HG02981 (cell line): ENCODE results near the gene TMEM131L.
"Not testable (repeated sequence)": the region's sequence is repeated elsewhere in the genome, so short reads cannot be mapped to it uniquely, and the experiment has no call there.

Experiments
- ATAC-seq: cut with Tn5 transposase; IDR thresholded peaks from one replicate; pipeline ENCODE4 v1.9.1; 2021; ENCODE audit warnings: mild to moderate bottlenecking, moderate library complexity; ENCODE audit not compliant: unreplicated experiment

The TMEM131L gene

DNA sequence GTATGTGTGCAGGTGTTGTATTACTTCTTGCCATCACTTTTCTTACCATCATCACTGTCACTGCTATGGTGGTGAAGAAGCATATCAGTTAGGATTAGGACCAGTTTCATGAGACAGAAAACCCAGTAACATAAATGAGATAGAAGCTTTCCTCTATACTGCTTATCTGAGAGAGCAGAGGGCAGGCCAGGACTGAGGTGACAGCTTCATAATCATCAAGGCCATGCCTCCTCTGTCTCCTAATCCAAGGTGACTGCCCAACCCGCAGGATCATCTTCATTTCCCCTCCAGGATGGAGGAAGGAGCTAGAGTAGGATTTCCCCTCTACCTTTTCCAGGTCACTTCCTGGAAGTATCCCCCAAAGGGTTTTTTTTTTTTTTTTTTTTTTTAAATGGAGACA lies 35.4 kb downstream of the TMEM131L start:
- ATAC-seq: no peak

DNA sequence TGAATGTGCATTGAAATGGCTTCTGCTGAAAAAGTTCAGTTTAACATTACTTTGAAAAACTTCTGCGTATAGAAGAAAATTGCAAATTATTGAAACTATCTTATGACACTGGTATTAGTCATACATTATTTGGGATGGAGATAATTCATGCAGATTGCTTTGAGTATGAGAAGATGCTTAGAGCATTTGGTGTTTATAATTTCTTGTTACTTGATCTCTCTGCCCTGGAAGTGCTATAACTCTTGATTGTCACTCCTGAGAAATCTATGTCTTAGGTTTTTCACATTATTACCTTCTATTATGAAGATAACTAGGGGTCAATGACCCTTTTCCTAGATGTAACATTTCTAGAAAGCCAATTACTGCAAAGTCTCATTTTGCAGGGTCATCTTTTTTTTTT lies 36.4 kb downstream of the TMEM131L start:
- ATAC-seq: no peak

DNA sequence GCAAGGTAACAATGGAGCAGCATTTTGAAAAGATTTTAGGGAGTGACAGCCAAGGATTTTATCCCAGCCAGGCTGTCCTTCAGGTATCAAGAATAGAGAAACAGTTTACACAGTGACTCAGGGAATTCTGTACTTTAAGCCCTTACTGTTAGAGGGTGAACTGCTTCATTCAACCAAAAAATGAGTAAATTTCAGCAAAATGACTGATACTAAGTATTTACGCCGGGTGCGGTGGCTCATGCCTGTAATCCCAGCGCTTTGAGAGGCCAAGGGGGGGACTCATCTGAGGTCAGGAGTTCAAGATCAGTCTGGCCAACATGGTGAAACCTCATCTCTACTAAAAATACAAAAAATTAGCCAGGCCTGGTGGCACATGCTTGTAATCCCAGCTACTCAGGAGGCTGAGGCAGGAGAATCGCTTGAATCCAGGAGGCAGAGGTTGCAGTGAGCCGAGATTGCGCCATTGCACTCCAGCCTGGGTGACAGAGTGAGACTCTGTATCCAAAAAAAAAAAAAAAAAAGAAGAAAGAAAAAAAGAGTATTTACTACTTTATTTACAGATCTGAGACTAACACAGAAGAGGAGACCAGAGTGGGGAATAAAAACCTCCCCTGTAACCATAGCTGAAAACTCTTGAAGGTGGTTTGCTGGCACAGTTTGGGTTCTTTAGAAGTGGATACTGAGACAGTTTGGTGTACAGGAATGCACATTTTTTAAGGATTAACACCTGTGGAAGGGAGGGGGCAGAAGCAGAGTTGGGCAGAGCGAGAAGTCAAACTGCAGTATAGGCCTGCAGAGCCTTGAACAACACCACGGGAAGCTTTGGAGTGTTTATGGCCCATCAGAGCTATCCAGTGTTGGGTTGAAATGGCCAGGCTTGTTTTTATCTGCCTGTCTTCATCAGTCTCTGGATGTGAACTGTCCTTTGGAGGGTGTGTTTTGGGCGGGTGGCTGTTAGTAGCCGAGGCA lies 40.5 kb downstream of the TMEM131L start:
- ATAC-seq: no peak

DNA sequence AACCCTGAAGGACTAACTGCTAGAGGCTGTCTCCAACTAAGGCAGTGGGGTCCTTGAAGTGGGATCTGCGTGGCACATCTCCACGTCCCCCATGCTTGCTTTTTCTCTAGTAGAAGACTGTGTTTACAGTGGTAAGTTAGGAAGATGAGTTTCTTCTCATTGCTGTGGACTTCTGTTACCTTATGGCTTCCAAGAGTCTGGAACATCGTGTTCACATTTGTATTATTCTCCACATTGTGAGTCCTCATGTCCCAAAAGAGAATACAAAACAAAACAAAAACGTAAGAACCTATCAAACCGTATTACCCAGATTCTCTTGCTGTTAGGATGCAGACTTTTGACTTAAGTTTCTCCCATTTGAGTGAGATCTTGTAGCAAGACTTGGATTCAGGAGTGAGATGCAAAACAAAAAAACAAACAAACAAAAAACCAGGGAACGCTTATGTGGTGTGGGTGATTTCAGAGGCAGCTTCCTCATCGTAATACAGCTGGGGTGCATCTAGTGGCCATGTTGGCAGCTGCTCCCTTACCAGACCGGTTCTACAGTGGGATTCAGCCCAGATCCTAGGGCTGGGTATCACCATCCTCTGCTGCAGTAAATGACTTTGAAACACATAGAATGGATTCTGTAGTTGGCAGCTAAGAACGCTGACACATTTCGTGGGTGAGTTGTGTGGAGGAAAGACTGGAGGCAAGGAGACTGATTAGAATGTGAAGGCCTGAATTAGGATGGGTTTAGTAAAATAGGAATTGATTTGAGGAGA lies 41.3 kb downstream of the TMEM131L start:
- ATAC-seq: no peak

DNA sequence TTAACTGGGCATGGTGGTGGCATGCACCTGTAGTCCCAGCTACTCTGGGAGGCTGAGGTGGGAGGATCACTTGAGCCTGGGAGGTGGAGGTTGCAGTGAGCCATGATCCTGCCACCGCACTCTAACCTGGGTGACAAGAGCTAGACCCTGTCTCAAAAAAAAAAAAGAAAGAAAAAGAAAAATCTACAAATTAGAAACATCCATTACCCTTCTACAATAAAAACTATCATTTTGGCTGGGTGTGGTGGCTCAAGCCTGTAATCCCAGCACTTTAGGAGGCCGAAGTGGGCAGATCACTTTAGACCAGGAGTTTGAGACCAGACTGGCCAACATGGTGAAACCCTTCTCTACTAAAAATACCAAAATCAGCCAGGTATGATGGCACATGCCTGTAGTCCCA lies 43.1 kb downstream of the TMEM131L start:
- ATAC-seq: not testable (repeated sequence)

DNA sequence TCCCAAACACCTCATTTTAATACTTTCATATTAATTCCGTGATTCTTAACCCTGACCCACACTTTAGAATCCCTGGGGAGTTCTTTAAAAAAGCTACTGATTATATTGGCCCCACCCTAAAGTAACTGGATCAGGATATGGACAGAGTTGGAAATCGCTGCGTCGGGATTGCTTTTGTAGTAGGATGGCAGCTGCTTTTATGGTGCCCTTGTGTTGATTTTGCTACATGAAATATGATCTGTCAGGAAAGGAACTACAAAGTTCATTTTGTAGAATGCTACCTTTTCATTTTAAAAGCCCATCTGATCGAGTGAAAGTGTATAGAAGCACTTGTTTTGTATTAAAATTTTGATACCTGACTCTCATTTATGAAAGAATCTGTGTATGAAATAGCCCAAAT lies 43.6 kb downstream of the TMEM131L start:
- no peak for ATAC-seq

DNA sequence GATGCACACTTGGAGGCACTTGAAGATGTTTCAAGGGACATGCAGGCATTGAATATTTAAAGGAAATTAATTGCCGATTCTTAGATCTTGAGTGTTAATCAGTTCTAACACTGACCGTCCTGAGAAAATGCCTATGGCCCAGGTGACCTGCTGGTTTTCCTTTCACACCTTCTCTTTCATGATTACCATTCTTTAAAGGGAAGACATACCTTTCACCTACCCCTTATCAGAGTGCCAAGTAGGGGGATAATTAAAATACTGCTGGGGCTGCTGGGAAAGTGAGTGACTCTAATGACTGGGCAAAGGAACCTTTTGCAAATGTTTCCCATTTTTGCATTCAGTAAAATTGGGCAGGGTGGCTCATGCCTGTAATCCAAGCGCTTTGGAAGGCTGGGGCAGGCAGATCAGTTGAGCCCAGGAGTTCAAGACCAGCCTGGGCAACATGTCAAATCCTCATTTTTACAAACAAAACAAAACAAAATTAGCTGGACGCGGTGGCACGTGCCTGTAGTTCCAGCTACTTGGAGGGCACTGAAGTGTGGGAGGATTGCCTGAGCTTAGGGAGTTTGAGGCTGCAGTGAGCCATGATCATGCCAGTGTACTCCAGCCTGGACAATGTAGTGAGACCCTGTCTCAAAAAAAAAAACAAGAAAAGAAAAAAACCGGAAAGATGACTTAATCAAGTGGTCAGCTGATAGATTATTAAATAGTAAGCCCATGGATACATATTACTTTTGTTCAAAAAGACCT lies 44.3 kb downstream of the TMEM131L start:
- ATAC-seq: no peak

DNA sequence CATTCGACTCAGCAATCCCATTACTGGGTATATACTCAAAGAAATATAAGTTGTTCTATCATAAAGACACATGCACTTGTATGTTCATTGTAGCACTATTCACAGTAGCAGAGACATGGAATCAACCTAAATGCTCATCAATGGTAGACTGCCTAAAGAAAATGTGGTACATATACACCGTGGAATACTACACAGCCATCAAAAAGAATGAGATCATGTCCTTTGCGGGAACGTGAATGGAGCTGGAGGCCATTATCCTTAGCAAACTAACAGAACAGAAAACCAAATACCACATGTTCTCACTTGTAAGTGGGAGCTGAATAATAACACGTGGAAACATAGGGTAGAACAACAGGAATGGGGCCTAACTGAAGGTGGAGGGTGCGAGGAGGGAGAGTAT lies 44.9 kb downstream of the TMEM131L start:
- no peak for ATAC-seq

DNA sequence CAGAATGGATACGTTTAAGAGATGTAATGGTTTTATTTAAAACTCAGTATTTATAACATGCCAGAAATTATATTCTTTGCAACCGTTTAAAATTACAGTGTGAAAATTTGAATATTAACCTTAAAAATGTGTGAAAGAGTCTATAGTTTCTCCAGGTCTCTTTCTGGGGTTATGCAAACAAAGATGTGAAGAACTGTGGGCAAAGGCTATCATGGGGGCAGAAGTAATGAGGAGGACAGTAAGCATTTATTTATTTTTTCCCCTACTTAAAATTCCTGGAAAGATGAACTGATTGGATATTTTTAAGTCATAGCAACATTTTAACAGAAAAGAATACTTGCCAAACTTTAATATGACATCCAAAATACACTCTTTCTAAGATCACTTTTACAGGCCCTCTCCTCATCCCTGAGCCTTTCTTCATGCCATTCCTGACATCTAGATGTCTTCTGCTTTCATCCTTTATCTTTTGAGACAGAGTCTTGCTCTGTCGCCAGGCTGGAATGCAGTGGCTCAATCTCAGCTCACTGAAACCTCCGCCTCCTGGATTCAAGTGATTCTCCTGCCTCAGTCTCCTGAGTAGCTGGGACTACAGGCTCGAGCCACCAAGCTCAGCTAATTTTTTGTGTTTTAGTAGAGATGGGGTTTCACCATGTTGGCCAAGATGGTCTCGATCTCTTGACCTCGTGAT lies 46.1 kb downstream of the TMEM131L start:
- ATAC-seq: no peak

DNA sequence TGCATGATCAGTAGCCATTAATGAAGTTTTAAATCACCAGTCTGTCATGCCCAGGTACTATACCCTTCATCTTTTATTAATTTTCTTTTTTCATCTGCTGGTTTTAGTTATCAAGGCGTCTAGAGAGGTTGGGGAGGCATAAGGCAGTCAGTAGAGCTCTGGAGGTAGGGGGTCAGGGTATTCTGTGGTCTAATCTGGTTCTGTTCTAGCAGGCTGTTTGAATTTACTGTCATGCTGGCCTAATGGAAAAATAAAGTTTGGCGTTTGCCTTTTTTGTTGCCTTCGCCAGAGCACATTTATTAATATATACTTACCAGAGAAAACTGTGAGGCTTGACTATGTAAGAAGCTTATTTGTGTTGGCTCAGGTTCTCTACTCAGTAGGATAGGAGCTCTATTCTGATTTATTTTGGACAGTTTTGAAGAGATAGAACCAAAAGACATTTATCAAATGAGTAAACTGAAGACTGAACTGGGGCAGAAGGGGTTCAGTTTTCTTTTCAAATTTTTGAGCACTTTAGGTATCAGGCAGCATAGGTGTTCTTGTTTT lies 46.9 kb downstream of the TMEM131L start:
- no peak for ATAC-seq

DNA sequence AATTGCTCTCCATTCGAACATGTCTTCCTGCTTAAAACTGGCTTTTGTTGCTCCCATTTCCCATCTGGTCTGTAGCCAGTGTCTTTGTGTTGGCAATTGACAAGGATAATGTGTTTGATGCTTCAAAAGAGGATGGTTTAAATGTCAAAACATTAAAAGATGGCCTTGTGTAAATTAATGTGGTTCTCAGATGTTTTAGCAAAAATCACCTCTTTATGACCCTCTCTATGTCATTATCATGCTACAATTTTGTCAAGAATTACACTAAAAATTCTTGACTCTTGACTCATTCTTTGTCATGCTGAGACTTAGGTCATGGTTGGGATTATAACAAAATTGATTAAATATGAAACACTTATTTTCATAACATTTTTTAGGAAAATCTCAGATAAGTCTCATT lies 47.4 kb downstream of the TMEM131L start:
- no peak for ATAC-seq

DNA sequence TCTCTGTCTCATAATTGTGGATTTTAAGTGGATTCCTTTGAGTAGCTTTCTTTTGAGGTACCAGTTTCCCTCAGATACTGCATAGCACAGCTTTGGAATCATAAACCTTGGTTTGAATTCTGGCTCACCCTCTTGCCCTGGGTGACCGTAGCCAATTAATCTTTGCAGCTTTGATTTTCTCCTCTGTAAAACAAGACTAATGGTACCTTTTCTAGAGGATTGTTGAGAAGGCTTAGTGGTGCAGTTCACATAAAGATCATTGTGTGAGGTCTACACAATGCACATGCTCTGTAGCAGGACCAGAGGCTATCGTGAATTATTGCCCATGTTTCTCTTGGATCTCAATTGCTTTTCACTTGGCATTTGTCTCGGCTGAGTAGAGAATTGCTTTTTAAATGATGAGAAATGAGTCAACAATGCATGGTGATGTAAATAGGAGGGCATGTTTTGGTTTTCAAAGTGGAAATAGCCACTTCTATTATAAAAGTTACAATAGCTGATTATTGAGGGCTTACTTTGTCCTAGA lies 47.9 kb downstream of the TMEM131L start:
- no peak for ATAC-seq

DNA sequence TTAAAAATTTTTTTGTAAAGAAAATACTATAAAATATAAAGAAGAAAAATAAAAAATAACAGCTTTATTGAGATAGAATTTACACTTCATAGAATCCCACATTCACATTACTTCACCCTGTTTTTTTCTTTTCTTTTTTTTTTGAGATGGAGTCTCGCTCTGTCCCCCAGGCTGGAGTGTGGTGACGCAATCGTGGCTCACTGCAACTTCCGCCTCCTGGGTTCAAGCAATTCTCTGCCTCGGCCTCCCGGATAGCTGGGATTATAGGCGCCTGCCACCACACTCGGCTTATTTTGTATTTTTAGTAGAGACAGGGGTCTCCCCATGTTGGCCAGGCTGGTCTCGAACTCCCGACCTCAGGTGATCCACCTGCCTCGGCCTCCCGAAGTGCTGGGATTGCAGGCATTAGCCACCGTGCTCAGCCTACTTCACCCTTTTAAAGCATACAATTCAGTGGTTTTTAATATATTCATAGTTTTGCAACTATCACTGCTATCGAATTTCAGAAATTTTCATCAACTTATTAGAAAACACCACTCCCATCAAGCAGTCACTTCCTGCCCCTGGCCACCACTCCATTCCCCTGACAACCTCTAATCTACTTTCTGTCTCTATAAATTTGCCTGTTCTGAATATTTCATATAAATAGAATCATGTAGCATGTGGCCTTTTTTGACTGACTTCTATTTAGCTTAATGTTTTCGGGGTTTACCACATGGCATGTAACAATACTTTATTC lies 48.7 kb downstream of the TMEM131L start:
- no peak for ATAC-seq

DNA sequence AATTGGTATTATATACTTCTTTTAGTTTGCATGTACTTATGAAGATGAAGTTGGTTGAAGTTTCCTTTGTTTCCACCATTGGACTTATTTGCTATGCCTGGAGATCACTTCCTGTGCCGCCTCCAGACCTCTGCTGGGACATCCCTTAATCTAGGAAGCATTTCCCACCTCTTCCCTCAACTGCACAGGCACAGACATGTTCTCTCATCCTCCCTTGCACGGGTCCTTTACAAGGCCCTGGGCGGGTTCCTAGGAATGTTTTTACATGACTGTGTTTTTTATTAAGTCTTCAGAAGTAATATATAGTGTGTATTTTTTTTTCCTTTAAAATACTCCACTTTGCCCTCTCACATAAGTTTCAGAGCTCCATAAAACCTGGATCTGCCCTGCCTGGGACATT lies 51.0 kb downstream of the TMEM131L start:
- ATAC-seq: no peak

DNA sequence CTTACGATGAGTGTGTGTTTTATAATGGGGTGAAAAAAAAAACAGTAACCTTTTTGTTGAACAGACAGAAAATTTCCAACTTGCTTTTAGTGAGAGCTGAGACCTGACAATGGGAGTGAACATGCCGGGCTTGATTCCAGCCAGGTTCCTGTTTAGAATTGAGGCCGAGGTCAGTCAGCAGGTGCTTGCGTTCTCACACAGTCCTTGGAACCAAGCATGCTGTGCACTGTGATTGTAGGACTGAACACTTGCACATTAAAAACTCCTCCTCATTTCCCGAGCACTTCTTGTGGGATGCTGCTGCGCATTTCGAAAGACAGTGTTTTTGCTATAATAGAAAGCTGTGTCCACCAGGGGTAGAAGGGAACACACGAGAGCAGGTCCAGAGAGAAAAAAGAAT lies 51.8 kb downstream of the TMEM131L start:
- ATAC-seq: no peak

DNA sequence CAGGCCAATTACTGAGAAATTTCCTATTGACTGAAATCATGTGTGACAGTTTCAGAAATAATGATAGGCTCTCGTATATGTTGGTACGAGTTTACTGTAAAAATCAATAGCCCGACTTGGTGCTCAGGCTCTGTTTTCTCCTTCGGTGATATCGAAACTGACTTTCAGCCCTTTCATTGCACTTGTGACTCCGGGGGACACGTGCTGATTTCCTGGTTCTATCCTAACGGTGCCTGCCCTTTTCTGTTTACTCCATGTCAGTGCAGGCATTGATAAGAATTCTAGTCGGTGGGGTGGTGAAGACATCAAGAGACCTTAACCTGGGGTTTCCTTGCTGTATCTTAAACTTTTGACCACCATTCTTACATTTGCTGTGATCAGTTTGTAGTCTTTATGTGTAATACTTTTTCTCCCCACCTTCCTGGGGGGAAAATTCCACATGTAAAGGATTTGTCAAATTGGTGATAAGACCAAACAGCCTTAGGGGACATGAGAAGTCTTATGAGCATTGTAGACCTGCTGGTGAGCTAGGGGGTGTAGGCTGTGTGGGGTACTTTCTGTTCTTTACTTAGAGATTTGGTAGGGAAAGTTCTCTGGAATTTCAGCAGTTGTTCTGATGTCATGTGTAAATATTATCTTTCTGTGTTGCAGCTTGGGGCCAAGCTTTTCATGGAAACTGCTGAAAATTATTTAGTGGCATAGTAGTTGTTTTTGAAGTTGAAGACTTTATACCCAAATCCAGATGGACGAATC lies 52.7 kb downstream of the TMEM131L start:
- ATAC-seq: no peak

DNA sequence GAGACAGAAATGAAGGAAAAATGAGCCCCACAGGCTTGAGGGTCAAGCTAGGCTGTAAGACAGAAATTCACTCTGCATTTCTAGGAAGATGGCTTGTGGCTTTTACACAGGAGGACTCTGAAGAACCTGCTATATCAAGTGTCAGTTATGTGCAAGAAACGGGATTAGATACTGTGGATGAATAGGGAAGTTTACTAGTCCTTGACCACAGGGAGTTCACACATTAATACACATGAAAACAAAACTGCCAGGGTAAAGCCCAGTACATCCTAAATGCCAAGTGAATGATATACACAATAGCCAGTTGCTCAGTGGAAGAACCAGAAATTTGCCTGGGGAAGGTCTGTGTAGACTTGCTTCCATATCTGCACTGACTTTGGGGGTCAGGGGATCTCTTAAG lies 53.5 kb downstream of the TMEM131L start:
- no peak for ATAC-seq

DNA sequence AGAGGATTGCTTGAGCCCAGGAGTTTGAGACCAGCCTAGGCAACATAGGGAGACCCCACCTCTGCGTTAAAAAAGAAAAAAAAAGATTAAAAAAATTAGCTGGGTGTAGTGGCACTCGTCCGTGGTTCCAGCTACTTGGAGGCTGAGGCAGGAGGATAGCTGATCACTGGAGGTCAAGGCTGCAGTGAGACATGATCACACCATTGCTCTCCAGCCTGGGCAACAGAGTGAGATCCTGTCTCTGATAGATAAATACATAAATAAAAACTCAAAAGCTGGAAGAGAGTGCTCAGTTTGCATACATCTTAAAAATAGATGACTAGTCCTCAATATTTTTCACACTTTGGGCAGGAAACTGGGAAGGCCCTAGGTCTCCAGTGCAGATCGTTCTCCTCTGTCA lies 54.1 kb downstream of the TMEM131L start:
- no peak for ATAC-seq

DNA sequence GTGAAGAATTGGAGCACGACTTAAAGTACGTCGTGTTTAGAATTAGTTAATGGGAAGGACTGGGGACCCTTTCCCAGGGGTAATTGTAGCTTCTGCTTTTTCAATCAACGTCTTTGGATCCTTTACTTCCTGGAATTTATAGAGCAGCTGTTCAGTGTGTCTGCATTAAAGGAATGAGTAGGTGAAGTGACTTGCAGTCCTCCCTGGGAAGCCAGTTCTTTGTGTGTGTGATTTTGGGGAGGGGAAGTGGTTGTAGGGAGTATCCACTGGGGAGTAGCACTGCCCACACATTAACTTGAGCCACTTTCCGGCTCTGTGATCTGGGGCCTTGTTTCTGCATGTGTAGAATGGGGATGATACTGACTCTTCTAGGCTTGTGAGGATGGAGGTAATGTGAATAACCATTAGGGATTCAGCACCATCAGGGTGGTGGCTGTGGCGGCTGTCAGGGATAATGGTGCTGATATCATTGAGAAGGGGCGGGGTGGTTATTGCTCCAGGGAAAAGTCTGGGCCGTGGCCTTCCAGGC lies 54.7 kb downstream of the TMEM131L start:
- peak; percentile 31 for ATAC-seq
